ENCODE measurements around the gene TDG. TPM values are rescaled to one million over a fixed set of nuclear protein-coding genes. Genes with fewer than 3 reads are reported as not detected.
A peak's percentile ranks its signal among the peaks of the same experiment; 100 is the strongest.
"Not testable (repeated sequence)": the region's sequence is repeated elsewhere in the genome, so short reads cannot be mapped to it uniquely, and the experiment has no call there.

The TDG gene
- total RNA-seq, 1 donor from 2014 or later: 30.5 TPM

DNA sequence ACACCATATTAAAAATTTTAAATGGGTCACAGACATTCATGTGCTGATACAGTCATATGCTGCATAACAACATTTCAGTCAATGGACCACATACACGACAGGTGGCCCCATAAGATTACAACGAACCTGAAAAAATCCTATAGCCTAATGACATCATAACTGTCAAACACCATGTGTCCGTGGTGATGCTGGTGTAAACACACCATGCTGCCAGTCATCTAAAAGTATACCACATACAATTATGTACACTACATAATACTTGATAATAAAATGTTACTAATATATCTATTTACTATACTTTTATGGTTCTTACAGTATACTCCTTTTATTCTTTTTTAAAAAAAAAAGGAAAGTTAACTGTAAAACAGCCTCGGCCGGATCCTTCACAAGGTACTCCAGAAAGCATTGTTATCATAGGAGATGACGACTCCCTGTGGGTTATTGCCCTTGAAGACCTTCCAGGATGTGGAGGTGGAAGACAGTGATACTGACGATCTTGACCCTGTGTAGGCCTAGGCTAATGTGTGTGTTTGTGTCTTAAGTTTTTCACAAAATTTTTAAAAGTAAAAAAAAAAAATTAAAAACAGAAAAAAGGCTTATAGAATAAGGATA is 5.0 kb upstream of the TDG start:
- no peak for DNase-seq

DNA sequence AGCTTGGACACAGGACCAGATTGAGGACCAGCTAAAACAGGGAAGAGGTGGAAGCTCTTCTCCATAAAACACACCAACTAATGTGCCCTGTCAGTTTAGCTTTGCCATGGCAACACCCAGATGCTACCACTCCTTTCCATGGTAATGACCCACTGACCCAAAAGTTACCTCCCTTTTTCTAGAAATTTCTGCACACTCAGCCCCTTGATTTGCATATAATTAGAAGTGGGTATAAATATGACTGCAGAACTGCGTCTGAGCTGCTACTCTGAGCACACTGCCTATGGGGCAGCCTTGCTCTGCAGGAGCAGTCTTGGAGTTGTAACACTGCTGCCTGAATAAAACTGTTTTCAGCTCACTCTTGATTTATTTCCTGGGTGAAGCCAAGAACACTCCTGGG is 3.2 kb upstream of the TDG start:
- DNase-seq: no peak

DNA sequence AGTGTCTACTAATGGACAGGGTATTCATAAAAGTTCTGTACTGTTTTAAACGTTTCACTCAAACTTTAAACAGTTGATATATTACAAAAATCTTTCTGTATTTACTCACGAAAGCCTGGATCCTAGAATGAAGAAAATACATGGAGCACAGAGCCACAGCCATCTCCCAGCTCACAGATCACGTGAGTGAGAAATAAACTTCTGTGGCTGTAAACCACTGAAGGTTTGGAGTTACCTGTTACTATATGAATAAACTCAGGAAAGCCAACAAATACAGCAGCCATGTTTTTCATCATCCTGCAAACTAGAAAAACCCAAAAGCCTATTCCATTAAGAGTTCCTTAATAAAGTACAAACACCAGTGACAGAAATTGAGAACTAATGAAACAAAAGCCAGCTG is 867 bp upstream of the TDG start:
- DNase-seq: peak; percentile 21

GRCh38 chr12:103965255-103965589 is 450 bp upstream of the TDG start:
- DNase-seq: no peak

DNA sequence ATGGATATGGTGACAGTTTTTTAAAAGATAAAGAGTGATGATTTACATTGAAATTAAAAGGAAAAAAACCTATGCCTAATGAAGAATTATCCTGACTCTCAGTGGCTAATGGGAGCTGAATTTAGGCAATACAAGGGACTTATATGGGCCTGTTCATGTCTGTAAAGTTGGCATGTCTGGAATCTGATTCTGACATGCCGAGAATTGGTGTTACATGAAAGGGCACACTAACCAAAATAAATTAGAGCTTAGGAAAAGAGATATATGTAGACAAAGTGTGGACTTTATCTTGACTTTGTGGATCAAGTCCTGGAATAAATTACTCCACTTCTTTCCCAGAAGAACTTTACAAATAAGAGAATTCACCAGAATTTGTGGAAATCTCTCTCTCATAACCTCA is 1.1 kb downstream of the TDG start:
- peak; percentile 13 for DNase-seq

GRCh38 chr12:103969391-103969790 is 3.7 kb downstream of the TDG start:
- no peak for DNase-seq

GRCh38 chr12:103973909-103974308 is 8.2 kb downstream of the TDG start:
- peak; percentile 11 for DNase-seq

DNA sequence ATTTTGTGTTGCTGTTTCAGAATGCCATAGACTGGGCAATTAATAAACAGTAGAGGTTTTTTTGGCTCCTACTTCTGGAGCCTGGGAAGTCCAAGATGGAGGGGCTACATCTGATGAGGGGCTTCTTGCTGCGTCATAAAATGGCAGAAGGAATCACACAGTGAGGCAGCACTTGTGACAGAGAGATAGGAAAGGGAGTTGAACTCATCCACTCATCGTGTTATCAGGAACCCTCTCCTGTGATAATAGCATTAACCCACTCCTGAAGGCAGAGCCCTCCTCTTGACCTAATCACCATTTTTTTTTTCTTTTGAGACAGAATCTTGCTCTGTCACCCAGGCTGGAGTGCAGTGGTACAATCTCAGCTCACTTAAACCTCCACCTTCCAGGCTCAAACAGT is 9.7 kb downstream of the TDG start:
- no peak for DNase-seq

DNA sequence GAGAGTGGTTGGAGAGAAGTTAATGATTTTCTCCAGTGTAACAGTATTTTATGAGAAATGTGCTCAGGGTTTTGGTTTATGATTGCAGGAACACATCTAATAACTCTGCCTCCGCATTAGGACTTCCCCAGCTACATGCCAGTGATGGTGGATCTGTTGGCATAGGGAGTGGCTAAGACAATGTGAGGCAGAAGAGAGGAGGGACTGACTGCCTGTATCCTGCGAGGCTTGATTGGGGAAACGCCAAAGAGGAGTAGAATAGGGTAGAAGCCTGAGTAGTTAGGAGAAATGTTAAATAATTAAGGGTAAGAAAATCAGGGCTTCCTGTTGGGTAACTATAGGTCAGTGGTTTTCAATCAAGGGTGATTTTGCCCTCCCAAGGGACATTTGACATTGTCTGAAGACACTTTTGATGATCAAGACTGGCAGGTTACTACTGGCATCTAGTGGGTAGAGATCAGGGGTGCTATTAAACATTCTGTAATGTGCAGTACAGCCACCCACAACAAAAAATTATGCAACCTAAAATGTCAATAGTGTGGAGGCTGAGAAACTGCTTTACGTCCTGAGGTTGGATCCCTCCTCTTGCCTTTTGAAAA is 12.8 kb downstream of the TDG start:
- no peak for DNase-seq

GRCh38 chr12:103986829-103987228 is 21.2 kb downstream of the TDG start:
- no peak for DNase-seq

- peak; percentile 7 for DNase-seq
Observed at GRCh38 chr12:103994235-103994634, 28.6 kb downstream of the TDG start.

GRCh38 chr12:103996595-103996994 is 30.9 kb downstream of the TDG start:
- no peak for DNase-seq

- no peak for DNase-seq
Observed at GRCh38 chr12:103997286-103997900, 31.7 kb downstream of the TDG start.

- DNase-seq: no peak
Observed at GRCh38 chr12:103998976-103999375, 33.3 kb downstream of the TDG start.

- no peak for DNase-seq
Observed at GRCh38 chr12:104000807-104001434, 35.2 kb downstream of the TDG start.

DNA sequence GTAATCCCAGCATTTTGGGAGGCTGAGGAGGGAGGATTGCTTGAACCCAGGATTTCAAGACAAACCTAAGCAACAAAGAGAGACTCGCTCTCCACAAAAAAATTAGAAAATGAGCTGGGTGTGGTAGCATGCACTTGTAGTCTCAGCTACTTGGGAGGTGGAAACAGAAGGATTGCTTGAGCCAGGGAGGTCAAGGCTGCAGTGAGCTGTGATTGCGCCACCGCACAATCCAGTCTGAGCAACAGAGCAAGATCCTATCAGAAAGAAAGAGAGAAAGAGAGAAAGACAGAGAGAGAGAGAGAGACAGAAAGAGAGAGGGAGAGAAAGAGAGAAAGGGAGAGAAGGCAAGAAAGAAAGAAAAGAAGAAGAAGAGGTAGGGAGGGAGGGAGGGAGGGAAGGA is 37.0 kb downstream of the TDG start:
- no peak for DNase-seq

DNA sequence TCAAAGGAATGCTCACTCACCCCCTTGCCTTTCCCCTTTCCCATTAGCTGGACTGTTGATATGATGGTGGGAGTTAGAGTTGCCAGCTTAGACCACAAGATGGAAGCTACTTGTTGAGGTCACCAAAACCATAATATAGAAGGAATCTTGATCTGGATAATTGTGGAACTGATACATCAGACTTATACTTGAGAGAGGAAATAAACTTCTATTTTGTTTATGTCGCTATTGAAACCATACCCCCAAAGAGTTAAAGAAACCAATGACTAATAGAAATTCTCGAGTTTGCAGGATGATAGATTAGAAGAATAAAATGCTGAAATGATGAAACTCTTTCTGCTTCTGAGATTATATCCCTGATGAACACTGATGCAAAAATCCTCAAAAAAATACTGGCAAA is 37.9 kb downstream of the TDG start:
- no peak for DNase-seq

- DNase-seq: peak; percentile 42
Observed at GRCh38 chr12:104006929-104007328, 41.3 kb downstream of the TDG start.

DNA sequence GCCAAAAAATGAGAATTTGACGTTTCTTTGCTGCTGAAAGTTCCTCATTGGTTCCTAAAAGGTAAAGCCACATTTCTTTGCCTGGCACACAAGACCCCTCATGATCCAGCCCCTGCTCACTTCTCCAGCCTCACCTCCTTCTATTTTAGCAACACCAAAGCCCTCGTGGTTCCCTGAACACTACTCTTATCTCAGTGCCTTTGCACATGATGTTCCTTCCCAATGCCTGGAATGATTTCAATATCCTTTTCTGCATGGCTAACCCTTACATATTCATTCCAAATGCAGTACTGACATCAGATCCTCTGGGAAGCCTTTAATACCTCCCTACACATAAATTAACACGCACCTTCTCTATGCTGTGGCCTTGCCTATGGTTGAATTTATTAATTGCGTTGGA is 44.4 kb downstream of the TDG start:
- DNase-seq: no peak

GRCh38 chr12:104010606-104011169 is 45.0 kb downstream of the TDG start:
- DNase-seq: no peak

DNA sequence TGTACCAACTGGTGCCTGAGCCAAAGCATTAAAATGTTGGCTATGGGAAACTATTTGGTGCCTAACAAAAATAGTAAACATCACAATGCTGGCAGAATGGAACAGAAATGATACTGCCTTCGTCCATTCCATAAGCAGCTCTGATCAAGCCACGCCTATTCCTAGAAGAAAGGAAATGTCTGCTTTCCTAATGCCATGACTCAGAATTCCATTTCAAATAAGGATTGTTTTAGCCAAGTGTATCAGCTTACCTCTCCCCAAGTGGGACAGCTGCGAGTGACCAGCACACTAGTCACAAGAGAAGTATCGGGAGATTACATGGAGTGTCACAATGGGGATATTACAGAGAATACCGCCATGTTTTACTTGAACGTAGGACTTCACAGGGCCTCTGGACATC is 45.6 kb downstream of the TDG start:
- peak; percentile 93 for DNase-seq

GRCh38 chr12:104012331-104012730 is 46.7 kb downstream of the TDG start:
- no peak for DNase-seq

DNA sequence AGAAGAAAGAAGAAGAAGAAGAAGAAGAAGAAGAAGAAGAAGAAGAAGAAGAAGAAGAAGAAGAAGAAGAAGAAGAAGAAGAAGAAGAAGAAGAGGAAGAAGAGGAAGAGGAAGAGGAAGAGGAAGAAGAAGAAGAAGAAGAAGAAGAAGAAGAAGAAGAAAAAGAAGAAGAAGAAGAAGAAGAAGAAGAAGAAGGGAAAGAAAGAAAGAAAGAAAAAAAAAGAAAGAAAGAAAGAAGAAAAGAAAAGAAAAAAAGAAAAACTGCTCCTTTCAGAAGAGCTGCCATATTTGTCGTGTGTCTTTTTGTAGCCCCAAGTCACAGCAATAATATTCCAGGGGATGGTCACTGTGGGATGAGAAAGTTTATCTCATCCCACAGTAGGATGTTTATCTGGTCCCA is 56.2 kb downstream of the TDG start:
- not testable (repeated sequence) for DNase-seq

DNA sequence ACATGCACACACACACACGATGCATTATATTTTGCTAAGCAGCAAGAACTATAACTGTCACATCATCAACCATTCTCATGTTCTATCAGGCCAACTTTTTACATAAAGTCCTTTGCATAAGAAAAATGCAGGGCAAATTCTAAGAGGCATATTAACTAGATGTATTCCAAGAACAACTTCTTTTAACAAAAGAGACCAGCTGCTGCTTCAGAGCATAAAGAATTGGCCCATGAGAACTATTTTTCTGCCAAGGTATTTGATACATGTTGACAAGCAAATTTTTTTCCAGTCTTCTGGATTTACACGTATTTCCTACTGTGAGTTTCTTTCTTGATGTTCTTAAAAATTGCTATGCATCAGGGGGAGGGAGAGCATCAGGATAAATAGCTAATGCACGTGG is 57.1 kb downstream of the TDG start:
- DNase-seq: no peak
